A549 (cell line): ENCODE data around the gene NELFE. TPM values are rescaled to one million over a fixed set of nuclear protein-coding genes. Genes with fewer than 3 reads are reported as not detected.

ENCODE experiments used
- ATAC-seq, 2 experiments: fragments of 200-7000 bp in 1 of 2; fragments of >200 bp in 1 of 2; cut with Nextera tagmentation in 1 of 2; cut with Tn5 transposase in 1 of 2; 3 replicates each; pipeline versions ENCODE4 v1.8.0 to v1.9.1; 2018 to 2020; ENCODE audit warnings: mild to moderate bottlenecking in 1 of 2, moderate library complexity in 1 of 2
- CTCF ChIA-PET: fragments of 300-600 bp; sonication (Branson Sonifier 250); formaldehyde crosslinking; extraction: SDS; loops from one replicate; lab custom pipeline; 2021; ENCODE audit warnings: antibody characterized with exemption, inconsistent platforms; lab: Yijun Ruan, JAX
- POLR2A ChIA-PET: fragments of 350-600 bp; formaldehyde crosslinking; extraction: SDS; loops from one replicate; lab custom pipeline; 2021; ENCODE audit warnings: antibody characterized with exemption, inconsistent platforms; lab: Yijun Ruan, JAX
- DNase-seq, 2 experiments: peaks; one replicate each; pipeline versions ENCODE4 v3.0.0 to v3.0.0-alpha.2; 2011 to 2016; ENCODE audit warnings: low read depth in 1 of 2, low spot score in 1 of 2
- FAIRE-seq: peaks from 2 replicates; lab custom pipeline; 2011; peaks lifted over from hg19 to GRCh38; lab: Jason Lieb, UNC
- H3K27ac ChIP-seq, 2 experiments: fragments of >200 bp; sonication (Bioruptor Twin); formaldehyde crosslinking; 3 replicates each; pipeline ENCODE4 v1.5.1; 2016 to 2017
- H3K4me1 ChIP-seq: fragments of >200 bp; sonication (Bioruptor Twin); formaldehyde crosslinking; 3 replicates; pipeline ENCODE4 v1.6.1; 2016
- H3K4me2 ChIP-seq: fragments of >200 bp; sonication (Bioruptor Twin); formaldehyde crosslinking; 3 replicates; pipeline ENCODE4 v1.6.1; 2016
- H3K4me3 ChIP-seq: fragments of >200 bp; sonication (Bioruptor Twin); formaldehyde crosslinking; 3 replicates; pipeline ENCODE4 v1.5.1; 2016
- H3K9me3 ChIP-seq: fragments of >200 bp; sonication (Bioruptor Twin); formaldehyde crosslinking; 3 replicates; pipeline ENCODE4 v1.6.1; 2016
- BHLHE40 ChIP-seq: IDR thresholded peaks from 2 replicates; pipeline ENCODE4 v1.6.1; 2012; ENCODE audit warnings: low read depth, low read length, inconsistent platforms
- CBX2 ChIP-seq: fragments of 200-600 bp; sonication (generic); IDR thresholded peaks from 2 replicates; pipeline ENCODE4 v1.6.1; 2016; ENCODE audit warnings: low read depth, mild to moderate bottlenecking, borderline replicate concordance
- CBX8 ChIP-seq: fragments of 200-600 bp; sonication (generic); IDR thresholded peaks from 2 replicates; pipeline ENCODE4 v1.6.1; 2016
- CHD4 ChIP-seq: fragments of 200-600 bp; sonication (generic); IDR thresholded peaks from 2 replicates; pipeline ENCODE4 v1.6.1; 2016; ENCODE audit warnings: antibody characterized with exemption, mild to moderate bottlenecking, borderline replicate concordance
- EHMT2 ChIP-seq: fragments of 200-600 bp; sonication (generic); IDR thresholded peaks from 2 replicates; pipeline ENCODE4 v1.6.1; 2016; ENCODE audit warnings: antibody characterized with exemption, low read depth, mild to moderate bottlenecking, moderate library complexity
- ESRRA ChIP-seq: fragments of 150-350 bp; IDR thresholded peaks from 2 replicates; pipeline ENCODE4 v1.6.1; 2014; ENCODE audit warnings: mild to moderate bottlenecking, low read length, borderline replicate concordance
- FOSB ChIP-seq: fragments of 250-450 bp; sonication (Bioruptor Pico); IDR thresholded peaks from 2 replicates; pipeline ENCODE4 v1.5.0; 2020; ENCODE audit warnings: mild to moderate bottlenecking, moderate library complexity
- FOXS1 ChIP-seq: fragments of 250-450 bp; sonication (Bioruptor Pico); IDR thresholded peaks from 2 replicates; pipeline ENCODE4 v1.5.0; 2020; ENCODE audit warnings: mild to moderate bottlenecking, moderate library complexity
- HDAC2 ChIP-seq: fragments of 200-600 bp; sonication (generic); IDR thresholded peaks from 2 replicates; pipeline ENCODE4 v1.6.1; 2016
- HOXA7 ChIP-seq: fragments of 250-450 bp; sonication (Bioruptor Pico); IDR thresholded peaks from 2 replicates; pipeline ENCODE4 v1.5.0; 2020; ENCODE audit warnings: mild to moderate bottlenecking, moderate library complexity
- HOXB13 ChIP-seq: fragments of 250-450 bp; sonication (Bioruptor Pico); IDR thresholded peaks from 2 replicates; pipeline ENCODE4 v1.5.0; 2020; ENCODE audit warnings: low read depth, mild to moderate bottlenecking, moderate library complexity
- JUN ChIP-seq, 2 experiments: fragments of >200 bp; sonication (Bioruptor Twin); formaldehyde crosslinking; IDR thresholded peaks; 2 replicates in 1 of 2; 3 replicates in 1 of 2; pipeline ENCODE4 v1.6.1; 2016 to 2017
- KDM1A ChIP-seq: fragments of 200-600 bp; sonication (generic); IDR thresholded peaks from 2 replicates; pipeline ENCODE4 v1.6.1; 2016; ENCODE audit warnings: low read depth, mild to moderate bottlenecking
- MYC ChIP-seq: IDR thresholded peaks from 2 replicates; pipeline ENCODE4 v1.6.1; 2012; ENCODE audit warnings: mild to moderate bottlenecking, inconsistent platforms, low read length, improper control_type of control experiment, borderline replicate concordance
- NFE2L2 ChIP-seq: fragments of 150-350 bp; conservative IDR thresholded peaks from 2 replicates; pipeline ENCODE4 v1.6.1; 2014; ENCODE audit warnings: low read length
- NR3C1 ChIP-seq: fragments of >200 bp; sonication (Bioruptor Twin); formaldehyde crosslinking; IDR thresholded peaks from 3 replicates; pipeline ENCODE4 v1.6.1; 2017
- PHF8 ChIP-seq: fragments of 200-600 bp; sonication (generic); IDR thresholded peaks from 2 replicates; pipeline ENCODE4 v1.6.1; 2016; ENCODE audit warnings: low read depth, mild to moderate bottlenecking, antibody characterized with exemption, moderate library complexity, borderline replicate concordance
- POLR2AphosphoS2 ChIP-seq: conservative IDR thresholded peaks from 2 replicates; pipeline ENCODE4 v1.6.1; 2012; ENCODE audit warnings: low read length, improper control_type of control experiment, inconsistent platforms
- RNF2 ChIP-seq: fragments of 200-600 bp; sonication (generic); IDR thresholded peaks from 2 replicates; pipeline ENCODE4 v1.6.1; 2016; ENCODE audit warnings: low read depth, mild to moderate bottlenecking, antibody characterized with exemption, moderate library complexity, borderline replicate concordance
- TP53 ChIP-seq: fragments of 250-450 bp; sonication (Bioruptor Pico); IDR thresholded peaks from 2 replicates; pipeline ENCODE4 v1.5.0; 2021; ENCODE audit warnings: mild to moderate bottlenecking, moderate library complexity
- ZSCAN20 ChIP-seq: fragments of 250-450 bp; sonication (Bioruptor Pico); IDR thresholded peaks from 2 replicates; pipeline ENCODE4 v1.8.0; 2022; ENCODE audit warnings: mild to moderate bottlenecking, moderate library complexity
- WGBS: methylation state at CpG from one replicate; pipeline ENCODE4 v1.1.6; 2017; ENCODE audit errors: missing lambda C conversion rate; 5-methylcytosine and 5-hydroxymethylcytosine counted together
- polyA plus RNA-seq, 4 experiments: library from polyadenylated mRNA; depleted of rRNA in 3 of 4; stranded (reverse); fragments of >200 nt; fragmentation: RNase III in 1 of 4; extraction: RNeasy Plus Mini Kit Qiagen cat#74134 plus additional on column Dnase treatment in 1 of 4; gene quantifications; 2 replicates in 3 of 4; 3 replicates in 1 of 4; pipeline ENCODE4 v1.2.3, GENCODE V29; 2011 to 2017
- TF ChIP-seq, protein P1 (sequence below): fragments of 250-450 bp; sonication (Bioruptor Pico); IDR thresholded peaks from 2 replicates; pipeline ENCODE4 v1.5.0; 2020; ENCODE audit warnings: low read depth, mild to moderate bottlenecking, moderate library complexity
- TF ChIP-seq, protein P2 (sequence below): fragments of 450-650 bp; IDR thresholded peaks from 2 replicates; pipeline ENCODE4 v1.6.1; 2014; ENCODE audit warnings: antibody characterized with exemption
- TF ChIP-seq, protein P3 (sequence below): IDR thresholded peaks from 2 replicates; pipeline ENCODE4 v1.6.1; 2012
- TF ChIP-seq, protein P4 (sequence below): fragments of 150-350 bp; IDR thresholded peaks from 2 replicates; pipeline ENCODE4 v1.6.1; 2014; ENCODE audit warnings: low read depth, mild to moderate bottlenecking, low read length
- TF ChIP-seq, protein P5 (sequence below): fragments of 200-600 bp; sonication (generic); IDR thresholded peaks from 2 replicates; pipeline ENCODE4 v1.6.1; 2016; ENCODE audit warnings: antibody characterized with exemption, mild to moderate bottlenecking, moderate library complexity

Gene NELFE
- polyA plus RNA-seq, 2 of the 4 experiments (the other 2 are of a cell fraction), result 64.2 to 72.4 TPM

DNA sequence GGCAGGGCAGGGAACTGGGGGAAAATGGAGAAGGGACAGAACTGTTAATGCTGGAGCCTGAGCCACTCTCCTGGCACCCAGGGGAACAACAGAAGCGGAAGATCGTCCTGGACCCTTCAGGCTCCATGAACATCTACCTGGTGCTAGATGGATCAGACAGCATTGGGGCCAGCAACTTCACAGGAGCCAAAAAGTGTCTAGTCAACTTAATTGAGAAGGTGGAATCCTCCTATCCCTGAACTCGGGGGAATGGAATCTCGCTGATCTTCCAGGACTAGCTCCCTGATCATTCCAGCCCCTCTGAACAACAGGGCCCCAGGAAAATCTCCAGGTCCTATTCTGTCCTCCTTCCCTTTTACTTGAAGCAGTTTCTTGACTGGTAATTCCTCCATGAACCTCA, 10.9 kb downstream of the NELFE start:
- FAIRE-seq (no peak), DNase-seq (no peak), ATAC-seq (no peak)
- ChIA-PET POLR2A (no interaction called here), CTCF (no interaction called here)
- Histone ChIP-seq H3K4me2 (no peak overlapping the region), H3K4me1 (peaks cover 17% of the 10 kb centered on the region), H3K27ac (no peak overlapping the region), H3K9me3 (no peaks in the 10 kb centered on the region), H3K4me3 (no peak overlapping the region)
- WGBS, result 88% methylated on average over 4 of the region's 4 CpGs
- no peak for TF ChIP-seq HOXB13 (CRISPR knock-in tag)
- TF ChIP-seq HOXA7 (CRISPR knock-in tag), result no peak
- no peak for TF ChIP-seq NFE2L2
- TF ChIP-seq CBX2, result no peak
- TF ChIP-seq TP53, result no peak

DNA sequence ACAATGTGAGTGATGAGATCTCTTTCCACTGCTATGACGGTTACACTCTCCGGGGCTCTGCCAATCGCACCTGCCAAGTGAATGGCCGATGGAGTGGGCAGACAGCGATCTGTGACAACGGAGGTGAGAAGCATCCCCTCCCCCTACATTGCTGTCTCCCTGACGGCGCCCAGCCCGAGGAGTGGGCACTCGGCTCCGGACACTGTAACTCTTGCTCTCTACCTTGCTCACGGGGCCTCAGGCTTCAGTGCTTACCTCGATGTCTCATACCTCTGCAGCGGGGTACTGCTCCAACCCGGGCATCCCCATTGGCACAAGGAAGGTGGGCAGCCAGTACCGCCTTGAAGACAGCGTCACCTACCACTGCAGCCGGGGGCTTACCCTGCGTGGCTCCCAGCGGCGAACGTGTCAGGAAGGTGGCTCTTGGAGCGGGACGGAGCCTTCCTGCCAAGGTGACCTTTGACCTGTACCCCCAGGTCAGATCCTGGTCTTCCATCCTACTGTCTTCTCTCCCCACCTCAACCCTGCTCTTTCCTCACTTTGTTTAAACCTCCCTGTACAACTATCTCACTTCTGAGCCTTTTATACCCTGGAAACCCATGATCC, 11.6 kb downstream of the NELFE start:
- ChIA-PET POLR2A (no interaction called here), CTCF (no interaction called here)
- Histone ChIP-seq H3K4me3 (no peak overlapping the region), H3K4me1 (peaks cover 17% of the 10 kb centered on the region), H3K9me3 (no peaks in the 10 kb centered on the region), H3K4me2 (no peak overlapping the region), H3K27ac (no peak overlapping the region)
- TF ChIP-seq ZSCAN20 (CRISPR knock-in tag), result no peak
- TF ChIP-seq ESRRA, result no peak
- TF ChIP-seq, protein P1, sequence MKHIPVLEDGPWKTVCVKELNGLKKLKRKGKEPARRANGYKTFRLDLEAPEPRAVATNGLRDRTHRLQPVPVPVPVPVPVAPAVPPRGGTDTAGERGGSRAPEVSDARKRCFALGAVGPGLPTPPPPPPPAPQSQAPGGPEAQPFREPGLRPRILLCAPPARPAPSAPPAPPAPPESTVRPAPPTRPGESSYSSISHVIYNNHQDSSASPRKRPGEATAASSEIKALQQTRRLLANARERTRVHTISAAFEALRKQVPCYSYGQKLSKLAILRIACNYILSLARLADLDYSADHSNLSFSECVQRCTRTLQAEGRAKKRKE, result no peak
- TF ChIP-seq BHLHE40, result no peak
- TF ChIP-seq NR3C1, result no peak
- TF ChIP-seq FOXS1, result no peak
- no peak for TF ChIP-seq HOXA7 (CRISPR knock-in tag)
- TF ChIP-seq JUN (IDR thresholded peaks at IDR 0.05), result no peak
- TF ChIP-seq, protein P2, sequence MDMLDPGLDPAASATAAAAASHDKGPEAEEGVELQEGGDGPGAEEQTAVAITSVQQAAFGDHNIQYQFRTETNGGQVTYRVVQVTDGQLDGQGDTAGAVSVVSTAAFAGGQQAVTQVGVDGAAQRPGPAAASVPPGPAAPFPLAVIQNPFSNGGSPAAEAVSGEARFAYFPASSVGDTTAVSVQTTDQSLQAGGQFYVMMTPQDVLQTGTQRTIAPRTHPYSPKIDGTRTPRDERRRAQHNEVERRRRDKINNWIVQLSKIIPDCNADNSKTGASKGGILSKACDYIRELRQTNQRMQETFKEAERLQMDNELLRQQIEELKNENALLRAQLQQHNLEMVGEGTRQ, result no peak
- TF ChIP-seq, protein P3, sequence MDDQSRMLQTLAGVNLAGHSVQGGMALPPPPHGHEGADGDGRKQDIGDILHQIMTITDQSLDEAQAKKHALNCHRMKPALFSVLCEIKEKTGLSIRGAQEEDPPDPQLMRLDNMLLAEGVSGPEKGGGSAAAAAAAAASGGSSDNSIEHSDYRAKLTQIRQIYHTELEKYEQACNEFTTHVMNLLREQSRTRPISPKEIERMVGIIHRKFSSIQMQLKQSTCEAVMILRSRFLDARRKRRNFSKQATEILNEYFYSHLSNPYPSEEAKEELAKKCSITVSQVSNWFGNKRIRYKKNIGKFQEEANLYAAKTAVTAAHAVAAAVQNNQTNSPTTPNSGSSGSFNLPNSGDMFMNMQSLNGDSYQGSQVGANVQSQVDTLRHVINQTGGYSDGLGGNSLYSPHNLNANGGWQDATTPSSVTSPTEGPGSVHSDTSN, result no peak
- TF ChIP-seq POLR2AphosphoS2, result no peak
- TF ChIP-seq KDM1A, result no peak
- TF ChIP-seq MYC, result no peak
- no peak for TF ChIP-seq HDAC2
- no peak for TF ChIP-seq TP53
- TF ChIP-seq CBX8, result no peak
- whole genome bisulfite sequencing, result 92% methylated on average over 13 of the region's 24 CpGs
- ATAC-seq (no peak), DNase-seq (no peak), FAIRE-seq (no peak)

DNA sequence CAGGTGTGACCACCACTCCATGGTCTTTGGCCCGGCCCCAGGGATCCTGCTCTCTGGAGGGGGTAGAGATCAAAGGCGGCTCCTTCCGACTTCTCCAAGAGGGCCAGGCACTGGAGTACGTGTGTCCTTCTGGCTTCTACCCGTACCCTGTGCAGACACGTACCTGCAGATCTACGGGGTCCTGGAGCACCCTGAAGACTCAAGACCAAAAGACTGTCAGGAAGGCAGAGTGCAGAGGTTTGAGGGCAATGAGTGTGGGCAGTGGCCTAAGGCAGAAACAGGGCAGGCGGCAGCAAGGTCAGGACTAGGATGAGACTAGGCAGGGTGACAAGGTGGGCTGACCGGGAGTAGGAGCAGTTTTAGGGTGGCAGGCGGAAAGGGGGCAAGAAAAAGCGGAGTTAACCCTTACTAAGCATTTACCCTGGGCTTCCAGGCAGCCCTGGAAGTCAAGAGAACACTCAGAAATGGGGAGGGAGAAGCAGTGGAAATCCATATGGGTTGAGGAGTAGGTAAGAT, 12.3 kb downstream of the NELFE start:
- WGBS, result 96% methylated on average over 8 of the region's 11 CpGs
- no peaks in the 10 kb centered on the region for H3K9me3 ChIP-seq
- peak overlapping the region; percentile 61 to 83; a peak in 4 of 6 replicates for H3K27ac ChIP-seq
- H3K4me1 ChIP-seq, result peaks cover 18% of the 10 kb centered on the region
- ATAC-seq (peak in 1 of 2 experiments; percentile 2; a peak in 2 of 6 replicates), FAIRE-seq (no peak), DNase-seq (no peak)
- peak overlapping the region; percentile 70 for H3K4me2 ChIP-seq
- CTCF ChIA-PET, result no interaction called here
- no peak overlapping the region for H3K4me3 ChIP-seq
- POLR2A ChIA-PET, result interaction anchor here (1.0 kb wide), 1 partner anchor 44 kb away, joined by 5 read pairs; no protein-coding TSS in a partner anchor
- no peak for TF ChIP-seq PHF8
- TF ChIP-seq FOSB (CRISPR knock-in tag), result no peak
- TF ChIP-seq, protein P1, result no peak
- no peak for TF ChIP-seq EHMT2
- TF ChIP-seq, protein P4, sequence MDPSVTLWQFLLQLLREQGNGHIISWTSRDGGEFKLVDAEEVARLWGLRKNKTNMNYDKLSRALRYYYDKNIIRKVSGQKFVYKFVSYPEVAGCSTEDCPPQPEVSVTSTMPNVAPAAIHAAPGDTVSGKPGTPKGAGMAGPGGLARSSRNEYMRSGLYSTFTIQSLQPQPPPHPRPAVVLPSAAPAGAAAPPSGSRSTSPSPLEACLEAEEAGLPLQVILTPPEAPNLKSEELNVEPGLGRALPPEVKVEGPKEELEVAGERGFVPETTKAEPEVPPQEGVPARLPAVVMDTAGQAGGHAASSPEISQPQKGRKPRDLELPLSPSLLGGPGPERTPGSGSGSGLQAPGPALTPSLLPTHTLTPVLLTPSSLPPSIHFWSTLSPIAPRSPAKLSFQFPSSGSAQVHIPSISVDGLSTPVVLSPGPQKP, result no peak
- TF ChIP-seq, protein P5, sequence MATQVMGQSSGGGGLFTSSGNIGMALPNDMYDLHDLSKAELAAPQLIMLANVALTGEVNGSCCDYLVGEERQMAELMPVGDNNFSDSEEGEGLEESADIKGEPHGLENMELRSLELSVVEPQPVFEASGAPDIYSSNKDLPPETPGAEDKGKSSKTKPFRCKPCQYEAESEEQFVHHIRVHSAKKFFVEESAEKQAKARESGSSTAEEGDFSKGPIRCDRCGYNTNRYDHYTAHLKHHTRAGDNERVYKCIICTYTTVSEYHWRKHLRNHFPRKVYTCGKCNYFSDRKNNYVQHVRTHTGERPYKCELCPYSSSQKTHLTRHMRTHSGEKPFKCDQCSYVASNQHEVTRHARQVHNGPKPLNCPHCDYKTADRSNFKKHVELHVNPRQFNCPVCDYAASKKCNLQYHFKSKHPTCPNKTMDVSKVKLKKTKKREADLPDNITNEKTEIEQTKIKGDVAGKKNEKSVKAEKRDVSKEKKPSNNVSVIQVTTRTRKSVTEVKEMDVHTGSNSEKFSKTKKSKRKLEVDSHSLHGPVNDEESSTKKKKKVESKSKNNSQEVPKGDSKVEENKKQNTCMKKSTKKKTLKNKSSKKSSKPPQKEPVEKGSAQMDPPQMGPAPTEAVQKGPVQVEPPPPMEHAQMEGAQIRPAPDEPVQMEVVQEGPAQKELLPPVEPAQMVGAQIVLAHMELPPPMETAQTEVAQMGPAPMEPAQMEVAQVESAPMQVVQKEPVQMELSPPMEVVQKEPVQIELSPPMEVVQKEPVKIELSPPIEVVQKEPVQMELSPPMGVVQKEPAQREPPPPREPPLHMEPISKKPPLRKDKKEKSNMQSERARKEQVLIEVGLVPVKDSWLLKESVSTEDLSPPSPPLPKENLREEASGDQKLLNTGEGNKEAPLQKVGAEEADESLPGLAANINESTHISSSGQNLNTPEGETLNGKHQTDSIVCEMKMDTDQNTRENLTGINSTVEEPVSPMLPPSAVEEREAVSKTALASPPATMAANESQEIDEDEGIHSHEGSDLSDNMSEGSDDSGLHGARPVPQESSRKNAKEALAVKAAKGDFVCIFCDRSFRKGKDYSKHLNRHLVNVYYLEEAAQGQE, result no peak
- no peak for TF ChIP-seq RNF2
- no peak for TF ChIP-seq CHD4
